C4-2B (cell line): Measurements from ENCODE around the gene C13orf42.

Source experiments
- CTCF ChIP-seq: fragments of 450-650 bp; conservative IDR thresholded peaks from 2 replicates; pipeline ENCODE4 v1.5.1; 2017; ENCODE audit warnings: mild to moderate bottlenecking
- ZFX ChIP-seq: fragments of 450-650 bp; IDR thresholded peaks from 2 replicates; pipeline ENCODE4 v1.6.1; 2017

DNA sequence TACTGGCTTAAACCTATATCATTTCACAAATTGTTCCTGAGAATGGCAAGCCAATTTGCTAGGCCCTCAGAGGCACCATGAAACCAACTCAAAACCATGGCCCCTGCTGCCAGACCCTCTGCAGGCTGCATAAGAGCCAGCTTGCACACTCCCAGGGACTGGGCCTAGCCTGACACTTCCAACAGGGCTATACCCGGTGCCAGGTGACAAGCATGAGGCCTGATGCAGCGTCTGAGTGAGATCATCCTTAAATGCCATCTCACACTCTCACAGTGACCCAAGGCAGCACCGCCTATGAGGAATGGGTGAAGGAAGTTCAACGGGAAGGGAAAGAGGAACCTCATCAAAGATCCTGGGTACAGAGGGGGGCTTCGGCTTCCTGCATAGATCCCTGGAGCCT is 65.6 kb downstream of the C13orf42 start:
- TF ChIP-seq CTCF (no peak), ZFX (no peak)
